Glomerular visceral epithelial cell (primary cell): Measurements from ENCODE around the gene PTX4.

ENCODE experiments used
- DNase-seq: peaks from one replicate; pipeline ENCODE4 v3.0.0-alpha.2; 2016; ENCODE audit errors: extremely low spot score

Gene PTX4

GRCh38 chr16:1488619-1489018 is at the start of gene PTX4:
Gene PTX4, minus strand, starts transcription at chr16:1488944. Its CDS starts 35 bp downstream, at chr16:1488909.
- DNase-seq = no peak

- no peak for DNase-seq
Measured at GRCh38 chr16:1537763-1538289, 49.1 kb upstream of the PTX4 start.

GRCh38 chr16:1537138-1537577 is 48.4 kb upstream of the PTX4 start:
- no peak for DNase-seq

GRCh38 chr16:1536601-1537000 is 47.9 kb upstream of the PTX4 start:
- no peak for DNase-seq

GRCh38 chr16:1535391-1536291 is 46.9 kb upstream of the PTX4 start:
- DNase-seq = no peak

- no peak for DNase-seq
Measured at GRCh38 chr16:1534021-1535020, 45.6 kb upstream of the PTX4 start.

- DNase-seq = no peak
Measured at GRCh38 chr16:1533443-1533951, 44.8 kb upstream of the PTX4 start, which contains the start of gene TMEM204. Gene TMEM204, plus strand, starts transcription at chr16:1533666. Its CDS starts 610 bp downstream, at chr16:1534276.

GRCh38 chr16:1532771-1533170 is 44.0 kb upstream of the PTX4 start:
- no peak for DNase-seq

GRCh38 chr16:1532081-1532760 is 43.5 kb upstream of the PTX4 start:
- DNase-seq = no peak

- DNase-seq = no peak
Measured at GRCh38 chr16:1531638-1531910, 42.8 kb upstream of the PTX4 start.

GRCh38 chr16:1530883-1531637 is 42.3 kb upstream of the PTX4 start:
- DNase-seq = no peak

GRCh38 chr16:1530349-1530882 is 41.7 kb upstream of the PTX4 start:
- DNase-seq = no peak

- DNase-seq = no peak
Measured at GRCh38 chr16:1528921-1529537, 40.3 kb upstream of the PTX4 start.

GRCh38 chr16:1527836-1528811 is 39.4 kb upstream of the PTX4 start:
- no peak for DNase-seq

- DNase-seq = no peak
Measured at GRCh38 chr16:1526608-1527555, 38.1 kb upstream of the PTX4 start.

- DNase-seq = no peak
Measured at GRCh38 chr16:1525871-1526607, 37.3 kb upstream of the PTX4 start.

GRCh38 chr16:1524366-1524765 is 35.6 kb upstream of the PTX4 start:
- DNase-seq = no peak
